Endodermal cell (in vitro differentiated cells): ENCODE results near the gene TMEM131L. TPM values are rescaled to one million over a fixed set of nuclear protein-coding genes. Genes with fewer than 3 reads are reported as not detected.
A peak's percentile ranks its signal among the peaks of the same experiment; 100 is the strongest.

Experiments used
- DNase-seq: peaks from one replicate; pipeline ENCODE4 v3.0.0-alpha.2; 2017
- H3K27ac ChIP-seq: 2 replicates; pipeline ENCODE4 v1.5.1; 2013; ENCODE audit warnings: mild to moderate bottlenecking, low read depth, low read length, moderate library complexity
- H3K27me3 ChIP-seq: 2 replicates; pipeline ENCODE4 v1.6.1; 2013; ENCODE audit warnings: mild to moderate bottlenecking, low read length, moderate library complexity; ENCODE audit not compliant: insufficient read depth, control insufficient read depth, poor library complexity, severe bottlenecking
- H3K36me3 ChIP-seq: 2 replicates; pipeline ENCODE4 v1.7.0; 2013; ENCODE audit warnings: mild to moderate bottlenecking, low read length, moderate library complexity; ENCODE audit not compliant: control insufficient read depth, insufficient read depth
- H3K4me1 ChIP-seq: one replicate; pipeline ENCODE4 v1.7.0; 2013; ENCODE audit warnings: low read length; ENCODE audit not compliant: control insufficient read depth, insufficient read depth
- H3K4me3 ChIP-seq: 2 replicates; pipeline ENCODE4 v1.5.1; 2013; ENCODE audit warnings: mild to moderate bottlenecking, low read length, moderate library complexity
- H3K9ac ChIP-seq: 2 replicates; pipeline ENCODE4 v1.6.1; 2013; ENCODE audit warnings: mild to moderate bottlenecking, low read length, moderate library complexity; ENCODE audit not compliant: poor library complexity, severe bottlenecking; ENCODE audit errors: extremely low read depth
- H3K9me3 ChIP-seq: 2 replicates; pipeline ENCODE4 v1.6.1; 2013; ENCODE audit warnings: mild to moderate bottlenecking, low read length, moderate library complexity; ENCODE audit not compliant: control insufficient read depth
- H3K27ac Mint-ChIP-seq: 2 replicates; pipeline ENCODE4 v1.8.0; 2020; ENCODE audit warnings: mixed read lengths
- H3K27me3 Mint-ChIP-seq: 2 replicates; pipeline ENCODE4 v1.8.0; 2021; ENCODE audit warnings: mild to moderate bottlenecking, mixed read lengths; ENCODE audit not compliant: insufficient read depth
- H3K36me3 Mint-ChIP-seq: 2 replicates; pipeline ENCODE4 v1.8.0; 2020; ENCODE audit warnings: low read depth, mixed read lengths
- H3K4me1 Mint-ChIP-seq: 2 replicates; pipeline ENCODE4 v1.8.0; 2020; ENCODE audit warnings: mixed read lengths
- H3K4me3 Mint-ChIP-seq: 2 replicates; pipeline ENCODE4 v1.8.0; 2020; ENCODE audit warnings: mild to moderate bottlenecking, moderate library complexity, mixed read lengths
- H3K9me3 Mint-ChIP-seq: 2 replicates; pipeline ENCODE4 v1.8.0; 2020; ENCODE audit warnings: mild to moderate bottlenecking, mixed read lengths
- CTCF ChIP-seq: fragments of 200-600 bp; sonication (generic); conservative IDR thresholded peaks from 2 replicates; pipeline ENCODE4 v1.5.0; 2021; ENCODE audit warnings: antibody characterized with exemption, mild to moderate bottlenecking
- WGBS, 2 experiments: methylation state at CpG; one replicate each; pipeline versions ENCODE4 v1.1.5 to v1.1.7; 2013; ENCODE audit warnings: missing lambda C conversion rate in 2 of 2, mixed read lengths in 1 of 2; ENCODE audit not compliant: insufficient coverage in 1 of 2, insufficient read length in 1 of 2; 5-methylcytosine and 5-hydroxymethylcytosine counted together
- total RNA-seq, 2 donors: library from RNA; stranded (reverse); fragmentation: NEBNext Ultra II Directional in 1 of 2; extraction: Animal tissue kit (Norgen Biotek cat#: 25700) in 1 of 2; gene quantifications; 2 replicates in 1 of 2; 3 replicates in 1 of 2; pipeline ENCODE4 v1.2.1, GENCODE V29; 2021

The TMEM131L gene
- total RNA-seq, 2 donors from 2014 or later, result 6.2 to 10.8 TPM

DNA sequence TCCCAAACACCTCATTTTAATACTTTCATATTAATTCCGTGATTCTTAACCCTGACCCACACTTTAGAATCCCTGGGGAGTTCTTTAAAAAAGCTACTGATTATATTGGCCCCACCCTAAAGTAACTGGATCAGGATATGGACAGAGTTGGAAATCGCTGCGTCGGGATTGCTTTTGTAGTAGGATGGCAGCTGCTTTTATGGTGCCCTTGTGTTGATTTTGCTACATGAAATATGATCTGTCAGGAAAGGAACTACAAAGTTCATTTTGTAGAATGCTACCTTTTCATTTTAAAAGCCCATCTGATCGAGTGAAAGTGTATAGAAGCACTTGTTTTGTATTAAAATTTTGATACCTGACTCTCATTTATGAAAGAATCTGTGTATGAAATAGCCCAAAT is 43.6 kb downstream of the TMEM131L start:
- H3K9me3 Mint-ChIP-seq, result peaks cover 12% of the 10 kb centered on the region
- peaks cover 30% of the 10 kb centered on the region for H3K27me3 Mint-ChIP-seq
- Histone ChIP-seq H3K36me3 (no peaks in the 10 kb centered on the region), H3K9ac (no peak overlapping the region), H3K4me3 (no peak overlapping the region), H3K27me3 (peaks cover 19% of the 10 kb centered on the region), H3K9me3 (peaks cover 6% of the 10 kb centered on the region), H3K27ac (no peak overlapping the region), H3K4me1 (no peaks in the 10 kb centered on the region)
- no peak for TF ChIP-seq CTCF
- peaks cover 5% of the 10 kb centered on the region for H3K36me3 Mint-ChIP-seq
- no peak overlapping the region for H3K27ac Mint-ChIP-seq
- no peak for DNase-seq
- WGBS, 2 experiments, result 95 to 100% methylated on average over 1 to 5 of the region's 5 CpGs
- H3K4me3 Mint-ChIP-seq, result no peak overlapping the region
- peaks cover 19% of the 10 kb centered on the region for H3K4me1 Mint-ChIP-seq

GRCh38 chr4:153510252-153511001 is 44.3 kb downstream of the TMEM131L start:
- peaks cover 12% of the 10 kb centered on the region for H3K9me3 Mint-ChIP-seq
- Histone ChIP-seq H3K4me3 (no peak overlapping the region), H3K9ac (no peak overlapping the region), H3K4me1 (no peaks in the 10 kb centered on the region), H3K9me3 (peaks cover 6% of the 10 kb centered on the region), H3K27ac (no peak overlapping the region), H3K36me3 (no peaks in the 10 kb centered on the region), H3K27me3 (peaks cover 19% of the 10 kb centered on the region)
- H3K4me1 Mint-ChIP-seq, result peaks cover 19% of the 10 kb centered on the region
- no peak overlapping the region for H3K27ac Mint-ChIP-seq
- no peak for TF ChIP-seq CTCF
- DNase-seq, result peak; percentile 65
- H3K27me3 Mint-ChIP-seq, result peaks cover 30% of the 10 kb centered on the region
- WGBS, 2 experiments, result 82 to 93% methylated on average over 3 to 7 of the region's 7 CpGs
- peaks cover 5% of the 10 kb centered on the region for H3K36me3 Mint-ChIP-seq
- no peak overlapping the region for H3K4me3 Mint-ChIP-seq

DNA sequence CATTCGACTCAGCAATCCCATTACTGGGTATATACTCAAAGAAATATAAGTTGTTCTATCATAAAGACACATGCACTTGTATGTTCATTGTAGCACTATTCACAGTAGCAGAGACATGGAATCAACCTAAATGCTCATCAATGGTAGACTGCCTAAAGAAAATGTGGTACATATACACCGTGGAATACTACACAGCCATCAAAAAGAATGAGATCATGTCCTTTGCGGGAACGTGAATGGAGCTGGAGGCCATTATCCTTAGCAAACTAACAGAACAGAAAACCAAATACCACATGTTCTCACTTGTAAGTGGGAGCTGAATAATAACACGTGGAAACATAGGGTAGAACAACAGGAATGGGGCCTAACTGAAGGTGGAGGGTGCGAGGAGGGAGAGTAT is 44.9 kb downstream of the TMEM131L start:
- 92 to 98% methylated on average over 5 to 6 of the region's 6 CpGs for WGBS, 2 experiments
- H3K27ac ChIP-seq, result no peak overlapping the region
- H3K4me3 ChIP-seq, result no peak overlapping the region
- DNase-seq, result no peak
- no peak overlapping the region for H3K27ac Mint-ChIP-seq
- H3K27me3 ChIP-seq, result peaks cover 19% of the 10 kb centered on the region
- no peaks in the 10 kb centered on the region for H3K36me3 ChIP-seq
- no peak for TF ChIP-seq CTCF
- peaks cover 30% of the 10 kb centered on the region for H3K27me3 Mint-ChIP-seq
- peaks cover 12% of the 10 kb centered on the region for H3K9me3 Mint-ChIP-seq
- peaks cover 17% of the 10 kb centered on the region for H3K4me1 Mint-ChIP-seq
- no peak overlapping the region for H3K4me3 Mint-ChIP-seq
- peaks cover 6% of the 10 kb centered on the region for H3K9me3 ChIP-seq
- no peak overlapping the region for H3K9ac ChIP-seq
- H3K36me3 Mint-ChIP-seq, result peaks cover 5% of the 10 kb centered on the region
- no peaks in the 10 kb centered on the region for H3K4me1 ChIP-seq
